CD4-positive, alpha-beta T cell (primary cell): Measurements from ENCODE around the gene P4HA3. TPM values are rescaled to one million over a fixed set of nuclear protein-coding genes. Genes with fewer than 3 reads are reported as not detected.

Source experiments
- ATAC-seq: fragments of 200-7000 bp; cut with Tn5 transposase; one replicate; pipeline ENCODE4 v1.10.0; 2022; ENCODE audit warnings: mild to moderate bottlenecking; ENCODE audit not compliant: poor library complexity
- CTCF ChIA-PET: fragments of 350-600 bp; sonication (Branson Sonifier 250); formaldehyde crosslinking; loops from one replicate; lab custom pipeline; 2021; ENCODE audit warnings: antibody characterized with exemption, inconsistent platforms; lab: Charles Lee
- POLR2A ChIA-PET: fragments of 350-600 bp; sonication (Branson Sonifier 250); formaldehyde crosslinking; loops from one replicate; lab custom pipeline; 2021; ENCODE audit warnings: antibody characterized with exemption, inconsistent platforms; lab: Charles Lee
- DNase-seq, 14 experiments: peaks; one replicate each; pipeline ENCODE4 v3.0.0-alpha.2; 2013 to 2020; ENCODE audit warnings: mixed read lengths in 2 of 14
- H3K27ac ChIP-seq, 2 donors: one replicate each; pipeline versions ENCODE4 v1.5.1 to v1.7.0; 2013; ENCODE audit warnings: low read length in 2 of 2, low read depth in 1 of 2, mild to moderate bottlenecking in 1 of 2
- H3K27me3 ChIP-seq, 2 experiments: 1 replicate in 1 of 2; 2 replicates in 1 of 2; pipeline versions ENCODE4 v1.6.1 to v1.7.0; 2013; ENCODE audit warnings: low read length in 2 of 2, control low read depth in 1 of 2, mild to moderate bottlenecking in 1 of 2, moderate library complexity in 1 of 2; ENCODE audit not compliant: insufficient read depth in 2 of 2, control insufficient read depth in 1 of 2
- H3K36me3 ChIP-seq: one replicate; pipeline ENCODE4 v1.6.1; 2013; ENCODE audit warnings: low read length, control low read depth; ENCODE audit not compliant: insufficient read depth
- H3K4me1 ChIP-seq: one replicate; pipeline ENCODE4 v1.6.1; 2013; ENCODE audit warnings: low read length, control low read depth; ENCODE audit not compliant: insufficient read depth
- H3K4me3 ChIP-seq: one replicate; pipeline ENCODE4 v1.5.1; 2013; ENCODE audit warnings: mild to moderate bottlenecking, low read length, moderate library complexity
- H3K9me3 ChIP-seq, 2 experiments: 1 replicate in 1 of 2; 2 replicates in 1 of 2; pipeline versions ENCODE4 v1.6.1 to v1.7.0; 2013; ENCODE audit warnings: low read length in 2 of 2, mild to moderate bottlenecking in 2 of 2, control low read depth in 1 of 2, moderate library complexity in 1 of 2; ENCODE audit not compliant: control insufficient read depth in 1 of 2, insufficient read depth in 1 of 2
- H3K27ac Mint-ChIP-seq: one replicate; pipeline ENCODE4 v1.8.0; 2020; ENCODE audit warnings: mixed read lengths
- H3K27me3 Mint-ChIP-seq: one replicate; pipeline ENCODE4 v1.8.0; 2021; ENCODE audit warnings: mixed read lengths
- H3K36me3 Mint-ChIP-seq: one replicate; pipeline ENCODE4 v1.8.0; 2021; ENCODE audit warnings: low read depth, mixed read lengths
- H3K4me1 Mint-ChIP-seq: one replicate; pipeline ENCODE4 v1.8.0; 2021; ENCODE audit warnings: low read depth, mixed read lengths
- H3K4me3 Mint-ChIP-seq: one replicate; pipeline ENCODE4 v1.8.0; 2020; ENCODE audit warnings: mild to moderate bottlenecking, mixed read lengths
- H3K9me3 Mint-ChIP-seq: one replicate; pipeline ENCODE4 v1.8.0; 2020; ENCODE audit warnings: mixed read lengths
- intact Hi-C, 2 experiments: fragments of 100-400 bp; cut with DNase I in 1 of 2; cut with micrococcal nuclease in 1 of 2; formaldehyde crosslinking; loops; one replicate each; pipeline versions ENCODE4 v1.15.1 to v1.9.0; 2023 to 2025; cut with DNase I, micrococcal nuclease
- total RNA-seq, 174 experiments: library from RNA in 2 of 174; stranded (reverse) in 2 of 174; gene quantifications; one replicate each; pipeline ENCODE4 v1.2.3 and lab custom pipeline; 2021 to 2026
- TF ChIP-seq, protein P1 (sequence below): fragments of 200-600 bp; IDR thresholded peaks from one replicate; pipeline ENCODE4 v1.8.0; 2022; ENCODE audit warnings: antibody characterized with exemption, mild to moderate bottlenecking

The P4HA3 gene
- total RNA-seq, 2 experiments from 2014 or later = not detected

GRCh38 chr11:74269161-74269811, 42.2 kb downstream of the P4HA3 start:
- TF ChIP-seq, protein P1, sequence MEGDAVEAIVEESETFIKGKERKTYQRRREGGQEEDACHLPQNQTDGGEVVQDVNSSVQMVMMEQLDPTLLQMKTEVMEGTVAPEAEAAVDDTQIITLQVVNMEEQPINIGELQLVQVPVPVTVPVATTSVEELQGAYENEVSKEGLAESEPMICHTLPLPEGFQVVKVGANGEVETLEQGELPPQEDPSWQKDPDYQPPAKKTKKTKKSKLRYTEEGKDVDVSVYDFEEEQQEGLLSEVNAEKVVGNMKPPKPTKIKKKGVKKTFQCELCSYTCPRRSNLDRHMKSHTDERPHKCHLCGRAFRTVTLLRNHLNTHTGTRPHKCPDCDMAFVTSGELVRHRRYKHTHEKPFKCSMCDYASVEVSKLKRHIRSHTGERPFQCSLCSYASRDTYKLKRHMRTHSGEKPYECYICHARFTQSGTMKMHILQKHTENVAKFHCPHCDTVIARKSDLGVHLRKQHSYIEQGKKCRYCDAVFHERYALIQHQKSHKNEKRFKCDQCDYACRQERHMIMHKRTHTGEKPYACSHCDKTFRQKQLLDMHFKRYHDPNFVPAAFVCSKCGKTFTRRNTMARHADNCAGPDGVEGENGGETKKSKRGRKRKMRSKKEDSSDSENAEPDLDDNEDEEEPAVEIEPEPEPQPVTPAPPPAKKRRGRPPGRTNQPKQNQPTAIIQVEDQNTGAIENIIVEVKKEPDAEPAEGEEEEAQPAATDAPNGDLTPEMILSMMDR = no peak
- Mint-ChIP-seq H3K4me1 (peaks cover 26% of the 10 kb centered on the region), H3K27ac (no peak overlapping the region), H3K4me3 (no peak overlapping the region), H3K9me3 (no peaks in the 10 kb centered on the region), H3K36me3 (no peaks in the 10 kb centered on the region), H3K27me3 (peaks cover 8% of the 10 kb centered on the region)
- peak; percentile 87 for ATAC-seq
- Histone ChIP-seq H3K27me3 (no peaks in the 10 kb centered on the region), H3K36me3 (no peaks in the 10 kb centered on the region), H3K9me3 (no peaks in the 10 kb centered on the region), H3K27ac (no peak overlapping the region), H3K4me3 (no peak overlapping the region), H3K4me1 (peaks cover 6% of the 10 kb centered on the region)
- intact Hi-C loops = no loop called here
- ChIA-PET POLR2A (no interaction called here), CTCF (interaction anchor here (1.2 kb wide), 1 partner anchor 9 kb away, joined by 3 read pairs; no protein-coding TSS in a partner anchor)
- DNase-seq = peak in 9 of 14 experiments; percentile 1 to 32 (median 15)

DNA sequence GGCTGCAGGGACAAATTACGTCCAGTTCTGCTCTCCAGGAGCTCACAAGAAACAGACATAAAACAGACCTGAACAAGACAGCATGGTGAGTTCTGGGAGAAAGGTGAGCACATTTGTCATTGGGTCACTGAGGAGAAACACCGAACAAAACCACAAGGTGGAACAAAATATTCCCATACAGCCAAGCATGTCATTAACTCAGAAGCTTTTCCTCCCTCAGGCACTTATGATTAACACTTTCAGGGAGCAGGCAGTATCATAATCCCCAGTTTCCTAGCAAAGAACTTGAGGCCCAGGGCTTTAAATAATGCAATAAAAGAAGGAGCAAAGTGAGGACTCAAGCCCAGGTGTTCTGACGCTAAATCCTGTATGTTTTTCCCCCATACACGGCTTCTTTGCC, 43.0 kb downstream of the P4HA3 start:
- Mint-ChIP-seq H3K9me3 (no peaks in the 10 kb centered on the region), H3K36me3 (no peaks in the 10 kb centered on the region), H3K4me1 (peaks cover 26% of the 10 kb centered on the region), H3K4me3 (no peak overlapping the region), H3K27ac (no peak overlapping the region), H3K27me3 (peaks cover 8% of the 10 kb centered on the region)
- intact Hi-C loops = no loop called here
- ATAC-seq (no peak), DNase-seq (no peak)
- Histone ChIP-seq H3K36me3 (no peaks in the 10 kb centered on the region), H3K27ac (no peak overlapping the region), H3K4me1 (peaks cover 6% of the 10 kb centered on the region), H3K9me3 (no peaks in the 10 kb centered on the region), H3K27me3 (no peaks in the 10 kb centered on the region), H3K4me3 (no peak overlapping the region)
- ChIA-PET CTCF (interaction anchor here (1.0 kb wide), 1 partner anchor 12 kb away, joined by 3 read pairs; no protein-coding TSS in a partner anchor), POLR2A (no interaction called here)
- TF ChIP-seq, protein P1 = no peak

GRCh38 chr11:74267014-74267413, 44.4 kb downstream of the P4HA3 start:
- H3K27ac Mint-ChIP-seq = no peak overlapping the region
- H3K9me3 ChIP-seq = no peaks in the 10 kb centered on the region
- TF ChIP-seq, protein P1 = no peak
- POLR2A ChIA-PET = no interaction called here
- H3K27me3 ChIP-seq = no peaks in the 10 kb centered on the region
- H3K36me3 Mint-ChIP-seq = no peaks in the 10 kb centered on the region
- H3K4me1 Mint-ChIP-seq = peaks cover 26% of the 10 kb centered on the region
- no peaks in the 10 kb centered on the region for H3K27me3 Mint-ChIP-seq
- CTCF ChIA-PET = no interaction called here
- H3K27ac ChIP-seq = no peak overlapping the region
- no peak for DNase-seq
- peaks cover 6% of the 10 kb centered on the region for H3K4me1 ChIP-seq
- H3K36me3 ChIP-seq = no peaks in the 10 kb centered on the region
- H3K4me3 Mint-ChIP-seq = no peak overlapping the region
- no peak overlapping the region for H3K4me3 ChIP-seq
- intact Hi-C loops = no loop called here
- H3K9me3 Mint-ChIP-seq = no peaks in the 10 kb centered on the region
- no peak for ATAC-seq
